Measurements from ENCODE around the gene IFNA21. TPM values are rescaled to one million over a fixed set of nuclear protein-coding genes. Genes with fewer than 3 reads are reported as not detected.
"Not testable (repeated sequence)": the region's sequence is repeated elsewhere in the genome, so short reads cannot be mapped to it uniquely, and the experiment has no call there.

Gene IFNA21
- total RNA-seq, 1 experiment from 2014 or later: 0.15 TPM

DNA sequence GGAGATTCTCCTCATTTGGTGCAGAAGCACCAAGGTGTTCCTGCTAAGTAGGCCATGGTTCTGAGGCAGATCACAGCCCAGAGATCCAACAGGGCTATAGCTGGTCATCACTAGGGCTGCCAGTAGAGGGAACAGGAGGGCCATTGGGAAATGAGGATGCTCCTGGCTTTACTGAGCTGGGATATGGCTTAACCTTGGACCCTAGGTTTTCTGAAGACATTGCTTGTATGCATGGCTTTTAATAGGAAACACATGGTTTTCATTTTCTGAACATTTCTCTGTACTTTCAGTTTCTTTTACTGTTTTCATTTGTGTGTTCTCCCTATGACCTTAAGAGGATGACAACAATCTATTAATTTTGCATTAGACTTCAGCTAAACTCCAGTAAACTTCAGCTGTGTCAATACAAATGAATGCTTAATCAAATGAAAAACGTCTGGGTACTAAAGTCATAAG lies 25.0 kb downstream of the IFNA21 start, which contains the start of gene IFNW1:
IFNW1 (minus strand) TSS at position 406 of the 456 bp plus-strand sequence; CDS start at position 144, 262 bp downstream.
- DNase-seq (ENCODE audit: low spot score): no peak

DNA sequence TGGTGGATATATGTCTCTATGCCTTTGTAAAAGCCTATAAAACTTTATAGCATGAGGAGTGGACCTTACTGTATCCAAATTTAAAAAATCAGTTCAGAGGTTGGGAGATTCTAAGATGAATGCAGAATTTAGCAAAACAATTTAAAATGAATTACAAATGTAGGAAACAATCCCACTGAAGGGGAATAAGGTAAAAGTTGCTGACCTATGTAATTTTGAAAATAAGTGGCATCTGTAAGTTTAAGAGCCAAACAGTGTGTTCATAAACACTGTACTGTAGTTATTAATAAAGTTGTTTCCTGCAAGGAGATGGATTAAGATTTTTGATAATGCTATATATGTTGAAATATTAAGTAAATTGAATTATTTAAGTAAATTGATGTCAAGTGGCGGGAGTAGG lies 29.4 kb downstream of the IFNA21 start:
- DNase-seq (ENCODE audit: low spot score): no peak

DNA sequence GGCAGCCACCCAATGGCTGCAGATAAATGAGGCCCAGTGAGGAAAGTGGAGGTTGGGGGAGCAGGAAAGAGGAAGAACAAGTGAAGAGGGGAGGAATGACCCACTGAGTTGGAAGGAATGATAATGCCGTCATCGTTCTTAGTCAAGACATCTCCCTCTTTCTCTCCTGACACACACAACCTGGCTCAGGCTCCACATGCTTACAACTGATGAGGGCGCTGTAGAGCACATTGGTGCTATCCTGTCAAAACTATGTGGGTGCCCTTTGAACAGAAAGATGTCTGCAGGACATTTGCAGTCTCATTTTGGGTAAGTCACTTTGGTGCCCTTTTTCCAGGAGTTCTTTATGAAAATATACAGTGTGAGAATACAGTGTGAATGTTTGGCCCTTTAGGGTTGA lies 30.7 kb downstream of the IFNA21 start:
- no peak for DNase-seq (ENCODE audit: low spot score)

DNA sequence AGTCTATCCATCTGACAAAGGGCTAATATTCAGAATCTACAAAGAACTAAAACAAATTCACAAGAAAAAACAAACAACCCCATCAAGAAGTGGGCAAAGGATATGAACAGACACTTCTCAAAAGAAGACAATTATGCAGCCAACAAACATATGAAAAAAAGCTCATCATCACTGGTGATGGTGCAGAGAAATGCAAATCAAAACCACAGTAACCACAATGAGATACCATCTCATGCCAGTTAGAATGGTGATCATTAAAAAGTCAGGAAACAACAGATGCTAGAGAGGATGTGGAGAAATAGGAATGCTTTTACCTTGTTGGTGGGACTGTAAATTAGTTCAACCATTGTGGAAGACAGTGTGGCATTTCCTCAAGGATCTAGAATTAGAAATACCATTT lies 38.3 kb downstream of the IFNA21 start:
- not testable (repeated sequence) for DNase-seq (ENCODE audit: low spot score)

DNA sequence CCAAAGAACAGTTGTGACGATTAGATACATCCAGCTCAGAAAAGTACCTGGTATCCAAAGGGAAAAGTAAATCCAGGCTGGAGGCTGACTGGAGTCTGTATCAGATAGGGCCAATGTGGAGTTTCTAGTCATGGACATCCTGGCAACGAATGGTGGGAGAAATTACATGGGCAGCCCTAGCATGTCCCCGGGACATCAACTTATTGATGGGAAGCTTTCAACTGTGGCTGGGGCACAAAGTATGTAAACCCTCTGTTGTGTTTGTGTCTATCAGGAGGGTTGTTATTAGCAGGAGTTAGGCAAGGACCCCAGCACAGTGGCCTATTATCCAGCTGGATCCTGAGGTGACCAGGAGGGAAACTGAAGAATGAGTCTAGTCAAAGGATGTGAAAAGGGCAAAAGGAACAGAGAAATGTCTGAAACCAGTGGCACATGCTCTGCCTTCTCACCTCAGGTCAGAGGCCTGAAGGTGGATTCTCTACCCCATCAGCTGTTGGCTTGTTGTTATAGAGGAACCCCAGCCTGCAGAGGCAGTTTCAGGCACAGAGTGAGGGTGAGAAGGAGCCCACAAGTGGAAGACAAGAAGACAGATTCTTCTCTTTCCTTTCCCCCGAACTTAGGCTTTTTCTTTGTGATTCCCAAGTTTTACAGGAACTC lies 44.7 kb downstream of the IFNA21 start:
- DNase-seq (ENCODE audit: low spot score): no peak

DNA sequence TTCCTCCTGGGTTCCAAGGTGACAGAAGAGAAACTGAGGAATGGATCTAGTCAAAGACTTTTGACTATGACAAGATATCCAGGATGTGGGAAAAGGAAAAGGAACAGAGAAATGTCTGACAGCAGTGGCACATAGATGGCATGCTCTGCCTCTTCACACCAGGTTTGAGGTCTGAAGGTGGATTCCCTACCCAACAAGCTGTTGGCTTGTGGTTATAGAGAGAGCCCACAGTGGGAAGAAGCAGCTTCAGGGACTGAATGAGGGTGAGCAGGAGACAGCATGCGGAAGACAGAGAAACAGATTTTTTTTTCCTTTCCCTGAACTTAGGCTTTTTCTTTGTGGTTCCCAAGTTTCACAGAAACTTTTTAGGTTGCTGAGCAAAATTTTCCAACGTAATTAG lies 45.4 kb downstream of the IFNA21 start:
- no peak for DNase-seq (ENCODE audit: low spot score)

DNA sequence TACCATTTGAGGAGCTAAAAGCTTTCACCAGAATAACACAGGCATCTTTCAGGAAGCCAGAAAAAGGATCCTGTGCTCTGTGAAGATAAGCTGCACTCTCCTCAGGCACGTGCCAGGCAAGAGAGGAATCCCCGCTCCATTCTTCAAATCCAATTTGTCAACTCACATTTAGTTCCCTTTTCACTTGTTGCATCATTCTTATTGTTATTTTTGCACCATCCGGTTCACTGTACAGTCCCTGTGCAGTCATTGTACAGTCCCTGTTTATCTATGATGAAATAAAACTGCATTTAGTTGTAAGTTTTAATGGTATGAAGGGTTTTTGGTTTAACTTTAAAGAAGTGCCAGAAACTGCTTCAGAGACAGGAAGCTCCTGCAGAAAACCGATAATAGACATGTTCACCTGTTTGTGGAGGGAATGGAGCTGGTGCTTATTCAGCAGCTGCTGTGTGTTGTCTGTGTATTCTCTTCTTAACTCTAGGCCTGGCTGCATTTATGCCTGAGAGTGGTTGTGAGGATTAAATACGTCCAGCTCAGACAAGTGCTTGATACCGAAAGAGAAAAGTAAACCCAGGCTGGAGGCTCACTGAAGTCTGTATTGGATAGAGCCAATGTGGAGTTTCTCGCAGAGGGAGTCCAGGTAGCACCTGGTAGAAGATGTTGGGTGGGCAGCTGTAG lies 47.2 kb downstream of the IFNA21 start:
- no peak for DNase-seq (ENCODE audit: low spot score)

Other genes starting within 250 kb of the IFNA21 start
- gene HACD4, start 135.0 kb downstream of the IFNA21 start, total RNA-seq (2014; rRNA removed; shearing (Covaris generic)): not detected in 2 replicates
- not detected in 2 replicates for gene IFNB1, start 88.7 kb downstream of the IFNA21 start, total RNA-seq (2014; rRNA removed; shearing (Covaris generic))
- gene IFNW1, start 24.8 kb downstream of the IFNA21 start, total RNA-seq (2014; rRNA removed; shearing (Covaris generic)): not detected in 2 replicates
- gene IFNA4, start 20.9 kb upstream of the IFNA21 start, total RNA-seq (2014; rRNA removed; shearing (Covaris generic)): 0.27 TPM in 1 of 2 replicates, not detected in the other
- gene IFNA7, start 35.5 kb upstream of the IFNA21 start, total RNA-seq (2014; rRNA removed; shearing (Covaris generic)): not detected in 2 replicates
- not detected in 2 replicates for gene IFNA10, start 40.5 kb upstream of the IFNA21 start, total RNA-seq (2014; rRNA removed; shearing (Covaris generic))
- not detected in 2 replicates for gene IFNA16, start 50.7 kb upstream of the IFNA21 start, total RNA-seq (2014; rRNA removed; shearing (Covaris generic))
- not detected in 2 replicates for gene IFNA17, start 61.6 kb upstream of the IFNA21 start, total RNA-seq (2014; rRNA removed; shearing (Covaris generic))
- 0.31 TPM in 1 of 2 replicates, not detected in the other for gene IFNA14, start 73.3 kb upstream of the IFNA21 start, total RNA-seq (2014; rRNA removed; shearing (Covaris generic))
- gene IFNA5, start 138.7 kb upstream of the IFNA21 start, total RNA-seq (2014; rRNA removed; shearing (Covaris generic)): not detected in 2 replicates
- 0.06 TPM in 1 of 2 replicates, not detected in the other for gene KLHL9, start 168.7 kb upstream of the IFNA21 start, total RNA-seq (2014; rRNA removed; shearing (Covaris generic))
- not detected in 2 replicates for gene IFNA6, start 184.2 kb upstream of the IFNA21 start, total RNA-seq (2014; rRNA removed; shearing (Covaris generic))
- not detected in 2 replicates for gene IFNA13, start 201.4 kb upstream of the IFNA21 start, total RNA-seq (2014; rRNA removed; shearing (Covaris generic))
- gene IFNA2, start 218.7 kb upstream of the IFNA21 start, total RNA-seq (2014; rRNA removed; shearing (Covaris generic)): not detected in 2 replicates
- gene IFNA8, start 242.5 kb upstream of the IFNA21 start, total RNA-seq (2014; rRNA removed; shearing (Covaris generic)): not detected in 2 replicates

Measured in H4 (cell line).